ENCODE data around the gene CCL5.

GRCh38 chr17:35889241-35889640, 9.1 kb upstream of the CCL5 start:
- TF ChIP-seq POLR2A (IDR thresholded peaks at IDR 0.05): no peak
- TF ChIP-seq CTCF (IDR thresholded peaks at IDR 0.05): no peak
